ENCODE data around the gene IFIT2.

DNA sequence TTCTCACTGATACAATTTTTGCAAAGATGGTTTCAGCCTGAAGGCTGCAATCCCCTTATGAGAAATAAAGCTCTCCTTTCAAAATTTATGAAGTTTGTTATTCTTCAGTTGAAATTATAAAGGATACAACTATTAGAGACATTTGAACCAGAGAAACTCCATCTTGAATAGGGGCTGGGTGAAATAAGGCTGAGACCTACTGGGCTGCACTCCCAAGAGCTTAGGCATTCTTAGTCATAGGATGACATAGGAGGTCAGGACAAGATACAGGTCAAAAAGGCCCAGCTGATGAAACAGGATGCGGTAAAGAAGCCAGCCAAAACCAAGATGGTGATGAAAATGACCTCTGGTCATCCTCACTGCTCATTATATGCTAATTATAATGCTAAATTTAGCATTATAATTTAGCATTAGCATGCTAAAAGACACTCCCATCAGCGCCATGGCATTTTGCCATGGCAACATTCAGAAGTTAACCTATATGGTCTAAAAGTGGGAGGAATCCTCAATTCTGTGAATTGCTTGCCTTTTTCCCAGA lies 53.6 kb downstream of the IFIT2 start:
- TF ChIP-seq, protein P1, sequence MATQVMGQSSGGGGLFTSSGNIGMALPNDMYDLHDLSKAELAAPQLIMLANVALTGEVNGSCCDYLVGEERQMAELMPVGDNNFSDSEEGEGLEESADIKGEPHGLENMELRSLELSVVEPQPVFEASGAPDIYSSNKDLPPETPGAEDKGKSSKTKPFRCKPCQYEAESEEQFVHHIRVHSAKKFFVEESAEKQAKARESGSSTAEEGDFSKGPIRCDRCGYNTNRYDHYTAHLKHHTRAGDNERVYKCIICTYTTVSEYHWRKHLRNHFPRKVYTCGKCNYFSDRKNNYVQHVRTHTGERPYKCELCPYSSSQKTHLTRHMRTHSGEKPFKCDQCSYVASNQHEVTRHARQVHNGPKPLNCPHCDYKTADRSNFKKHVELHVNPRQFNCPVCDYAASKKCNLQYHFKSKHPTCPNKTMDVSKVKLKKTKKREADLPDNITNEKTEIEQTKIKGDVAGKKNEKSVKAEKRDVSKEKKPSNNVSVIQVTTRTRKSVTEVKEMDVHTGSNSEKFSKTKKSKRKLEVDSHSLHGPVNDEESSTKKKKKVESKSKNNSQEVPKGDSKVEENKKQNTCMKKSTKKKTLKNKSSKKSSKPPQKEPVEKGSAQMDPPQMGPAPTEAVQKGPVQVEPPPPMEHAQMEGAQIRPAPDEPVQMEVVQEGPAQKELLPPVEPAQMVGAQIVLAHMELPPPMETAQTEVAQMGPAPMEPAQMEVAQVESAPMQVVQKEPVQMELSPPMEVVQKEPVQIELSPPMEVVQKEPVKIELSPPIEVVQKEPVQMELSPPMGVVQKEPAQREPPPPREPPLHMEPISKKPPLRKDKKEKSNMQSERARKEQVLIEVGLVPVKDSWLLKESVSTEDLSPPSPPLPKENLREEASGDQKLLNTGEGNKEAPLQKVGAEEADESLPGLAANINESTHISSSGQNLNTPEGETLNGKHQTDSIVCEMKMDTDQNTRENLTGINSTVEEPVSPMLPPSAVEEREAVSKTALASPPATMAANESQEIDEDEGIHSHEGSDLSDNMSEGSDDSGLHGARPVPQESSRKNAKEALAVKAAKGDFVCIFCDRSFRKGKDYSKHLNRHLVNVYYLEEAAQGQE (IDR thresholded peaks at IDR 0.05; ENCODE audit: insufficient read depth in 1 of 2, low read depth in 2 of 2, low read length in 2 of 2), result no peak
- TF ChIP-seq TAF1 (IDR thresholded peaks at IDR 0.05; ENCODE audit: borderline replicate concordance, insufficient read depth, low read length), result no peak
- TF ChIP-seq POLR2AphosphoS5 (IDR thresholded peaks at IDR 0.05; ENCODE audit: low read depth, low read length), result no peak
- TF ChIP-seq SIN3A (IDR thresholded peaks at IDR 0.05; ENCODE audit: borderline replicate concordance, insufficient read depth, low read length), result no peak

All from PFSK-1 (cell line).